ENCODE measurements around the gene DDX55.
"Not testable (repeated sequence)": the region's sequence is repeated elsewhere in the genome, so short reads cannot be mapped to it uniquely, and the experiment has no call there.

DDX55 gene, protein sequence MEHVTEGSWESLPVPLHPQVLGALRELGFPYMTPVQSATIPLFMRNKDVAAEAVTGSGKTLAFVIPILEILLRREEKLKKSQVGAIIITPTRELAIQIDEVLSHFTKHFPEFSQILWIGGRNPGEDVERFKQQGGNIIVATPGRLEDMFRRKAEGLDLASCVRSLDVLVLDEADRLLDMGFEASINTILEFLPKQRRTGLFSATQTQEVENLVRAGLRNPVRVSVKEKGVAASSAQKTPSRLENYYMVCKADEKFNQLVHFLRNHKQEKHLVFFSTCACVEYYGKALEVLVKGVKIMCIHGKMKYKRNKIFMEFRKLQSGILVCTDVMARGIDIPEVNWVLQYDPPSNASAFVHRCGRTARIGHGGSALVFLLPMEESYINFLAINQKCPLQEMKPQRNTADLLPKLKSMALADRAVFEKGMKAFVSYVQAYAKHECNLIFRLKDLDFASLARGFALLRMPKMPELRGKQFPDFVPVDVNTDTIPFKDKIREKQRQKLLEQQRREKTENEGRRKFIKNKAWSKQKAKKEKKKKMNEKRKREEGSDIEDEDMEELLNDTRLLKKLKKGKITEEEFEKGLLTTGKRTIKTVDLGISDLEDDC

DNA sequence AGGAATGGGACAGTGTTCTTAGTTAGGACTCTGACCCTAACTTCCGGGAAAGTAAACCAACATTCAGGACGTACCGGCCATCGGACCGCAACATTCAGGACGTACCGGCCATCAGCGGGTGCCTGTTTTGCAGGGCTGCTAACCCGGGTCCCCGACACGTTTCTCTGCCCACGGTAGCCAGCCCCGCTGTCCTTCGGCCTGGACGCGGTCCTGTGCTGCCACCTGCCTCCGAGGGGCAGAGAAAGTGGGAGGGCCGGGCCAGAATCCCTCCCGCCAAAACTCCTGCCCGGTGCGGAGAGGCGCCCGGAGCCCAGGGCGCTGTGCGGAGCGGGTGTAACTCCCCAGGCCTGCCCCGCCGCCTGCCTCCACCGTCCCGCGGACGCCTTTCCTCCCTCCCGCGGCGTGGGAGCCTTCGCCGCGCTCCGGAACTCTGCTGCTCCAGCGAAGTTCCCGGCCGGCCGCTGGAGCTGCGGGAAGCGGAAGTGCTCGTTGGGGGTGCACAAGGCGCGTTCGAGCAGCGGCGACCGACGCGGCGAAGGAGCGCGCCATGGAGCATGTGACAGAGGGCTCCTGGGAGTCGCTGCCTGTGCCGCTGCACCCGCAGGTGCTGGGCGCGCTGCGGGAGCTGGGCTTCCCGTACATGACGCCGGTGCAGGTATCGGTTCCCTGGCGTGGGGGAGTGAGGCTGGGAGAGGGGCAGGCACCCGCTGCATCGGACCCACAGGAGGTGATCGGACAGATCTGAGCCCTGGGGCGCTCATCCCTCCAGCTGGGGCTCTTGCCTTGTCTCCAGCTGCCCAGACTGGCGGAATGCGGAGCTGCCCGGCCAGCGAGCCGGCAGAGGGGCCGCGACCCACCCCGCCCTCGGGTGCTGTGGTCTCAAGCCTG lies at the start of gene DDX55:
DDX55 (plus strand) TSS at position 498 of the 888 bp plus-strand sequence; CDS start at position 548, 50 bp downstream.
- peak; percentile 84 for DNase-seq (ENCODE audit: low spot score)

DNA sequence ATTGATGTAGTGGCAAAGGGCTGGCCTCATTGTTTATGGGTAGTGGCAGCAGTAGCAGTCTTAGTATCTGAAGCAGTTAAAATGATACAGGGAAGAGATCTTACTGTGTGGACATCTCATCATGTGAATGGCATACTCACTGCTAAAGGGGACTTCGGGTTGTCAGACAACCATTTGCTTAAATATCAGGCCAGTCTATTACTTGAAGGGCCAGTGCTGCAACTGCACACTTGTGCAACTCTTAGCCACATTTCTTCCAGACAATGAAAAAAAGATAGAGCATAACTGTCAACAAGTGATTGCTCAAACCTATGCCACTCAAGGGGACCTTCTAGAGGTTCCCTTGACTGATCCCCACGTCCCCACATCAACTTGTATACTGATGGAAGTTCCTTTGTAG lies 47.8 kb upstream of the DDX55 start:
- DNase-seq (ENCODE audit: low spot score), result not testable (repeated sequence)

DNA sequence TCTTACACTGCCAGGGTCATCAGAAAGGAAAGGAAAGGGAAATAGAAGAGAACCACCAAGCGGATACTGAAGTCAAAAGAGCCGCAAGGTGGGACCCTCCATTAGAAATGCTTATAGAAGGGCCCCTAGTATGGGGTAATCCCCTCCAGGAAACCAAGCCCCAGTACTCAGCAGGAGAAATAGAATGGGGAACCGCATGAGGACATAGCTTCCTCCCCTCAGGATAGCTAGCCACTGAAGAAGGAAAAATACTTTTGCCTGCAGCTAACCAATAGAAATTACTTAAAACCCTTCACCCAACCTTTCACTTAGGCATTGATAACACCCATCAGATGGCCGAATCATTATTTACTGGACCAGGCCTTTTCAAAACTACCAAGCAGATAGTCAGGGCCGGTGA lies 47.1 kb upstream of the DDX55 start:
- DNase-seq (ENCODE audit: low spot score), result not testable (repeated sequence)

DNA sequence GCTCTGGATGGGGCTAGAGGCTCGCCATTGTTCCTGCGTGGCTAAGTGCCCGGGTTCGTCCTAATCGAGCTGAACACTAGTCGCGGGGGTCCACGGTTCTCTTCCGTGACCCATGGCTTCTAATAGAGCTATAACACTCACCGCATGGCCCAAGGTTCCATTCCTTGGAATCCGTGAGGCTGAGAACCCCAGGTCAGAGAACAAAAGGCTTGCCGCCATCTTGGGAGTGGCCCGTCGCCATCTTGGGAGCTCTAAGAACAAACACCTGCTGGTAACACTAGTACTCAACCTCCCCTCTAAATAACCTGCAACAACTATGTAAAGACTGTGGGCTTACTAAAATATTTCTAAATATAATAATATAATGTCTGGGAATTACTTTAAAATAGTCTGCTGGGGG lies 43.4 kb upstream of the DDX55 start:
- not testable (repeated sequence) for DNase-seq (ENCODE audit: low spot score)

DNA sequence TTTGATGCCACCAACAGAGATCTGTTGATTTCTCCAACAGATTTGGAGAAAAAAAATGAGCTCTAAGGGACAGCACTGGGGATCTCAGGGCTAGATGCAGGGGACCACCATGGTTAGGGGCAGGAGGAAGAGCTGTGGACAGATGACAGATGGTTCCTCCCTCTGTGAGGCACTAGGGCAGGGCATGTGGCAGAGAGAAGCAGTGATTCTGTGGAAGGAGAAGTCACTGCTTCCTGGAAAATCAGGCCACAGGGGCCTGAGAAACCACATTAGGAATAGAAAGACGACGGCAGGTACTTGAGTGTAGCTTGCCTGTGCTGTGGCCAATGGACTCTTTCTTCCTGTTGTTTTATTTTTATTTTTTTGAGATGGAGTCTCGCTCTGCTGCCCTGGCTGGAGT lies 42.4 kb upstream of the DDX55 start:
- DNase-seq (ENCODE audit: low spot score), result no peak

DNA sequence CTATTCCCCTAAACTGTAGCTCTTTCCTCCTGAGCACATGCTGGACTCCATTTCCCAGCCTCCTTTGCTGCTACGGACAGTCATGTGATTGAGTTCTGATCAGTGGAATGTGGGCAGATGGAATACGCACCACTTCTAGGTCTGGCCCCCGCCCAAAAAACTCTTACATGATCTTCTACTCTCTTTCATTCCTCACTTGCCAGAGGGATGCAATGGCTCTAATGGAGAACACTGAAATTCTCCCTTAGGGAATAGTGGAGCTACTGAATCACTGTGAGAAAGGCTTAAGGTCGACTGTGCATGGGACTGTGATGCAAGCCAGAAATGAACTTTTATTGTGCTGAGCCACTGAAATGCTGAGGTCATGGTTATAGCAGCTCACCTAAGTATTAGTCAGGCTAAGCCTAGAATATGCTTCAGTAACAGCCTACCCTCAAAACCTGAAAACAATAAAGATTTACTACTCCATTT lies 30.5 kb upstream of the DDX55 start:
- no peak for DNase-seq (ENCODE audit: low spot score)

DNA sequence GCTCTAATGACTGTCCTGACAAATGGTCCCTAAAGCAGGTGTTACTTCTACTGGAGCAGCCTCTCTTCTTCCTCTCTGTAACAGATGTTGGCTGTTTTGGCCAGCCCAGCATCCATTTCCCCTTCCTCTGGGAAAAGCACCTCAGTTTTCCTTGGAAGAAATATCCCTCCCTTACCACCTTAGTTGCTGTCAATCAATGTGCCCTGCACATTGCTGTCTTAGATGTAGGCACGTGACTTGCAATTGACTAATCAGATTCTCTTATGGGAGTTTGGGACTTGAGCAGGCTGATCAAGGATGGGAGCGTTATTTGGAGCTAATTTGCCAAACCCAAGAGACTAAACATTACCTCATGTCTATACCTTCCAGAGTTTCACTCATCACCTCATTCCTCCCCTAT lies 29.5 kb upstream of the DDX55 start:
- no peak for DNase-seq (ENCODE audit: low spot score)

DNA sequence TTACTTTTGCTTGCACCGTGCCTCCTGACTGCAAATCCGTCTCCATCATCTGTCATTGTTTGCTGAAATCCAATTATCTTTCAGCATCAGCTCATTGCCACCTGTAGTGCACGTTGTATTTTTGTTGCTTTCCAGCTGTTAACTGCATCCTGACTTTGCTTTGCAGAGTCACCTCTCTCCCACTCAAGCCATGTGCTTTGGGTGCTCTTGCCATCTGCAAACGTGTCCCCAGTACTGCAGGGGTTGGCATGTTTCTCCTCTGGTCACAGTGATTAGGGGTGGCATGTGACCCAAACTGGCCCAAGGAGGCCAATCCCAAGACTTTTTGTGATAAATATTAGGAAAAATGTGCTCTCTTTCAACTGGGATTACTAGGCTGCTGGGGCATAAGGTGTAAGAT lies 28.0 kb upstream of the DDX55 start:
- DNase-seq (ENCODE audit: low spot score), result no peak

DNA sequence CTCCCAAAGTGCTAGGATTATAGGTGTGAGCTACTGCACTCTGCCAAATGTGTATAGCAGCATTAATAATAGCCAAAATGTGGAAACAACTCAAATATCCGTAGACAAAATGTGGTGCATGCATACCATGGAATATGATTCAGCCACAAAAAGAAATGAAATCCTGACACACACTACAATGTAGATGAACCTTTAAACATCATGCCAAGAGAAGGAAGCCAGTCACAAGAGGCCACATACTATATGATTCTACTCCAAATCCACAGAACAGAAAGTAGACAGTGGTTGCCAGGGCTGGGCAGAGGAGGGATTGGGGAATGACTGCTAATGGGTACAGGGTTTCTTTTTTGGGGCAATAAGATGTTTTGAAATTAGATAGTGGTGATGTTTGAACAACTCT lies 25.3 kb upstream of the DDX55 start:
- no peak for DNase-seq (ENCODE audit: low spot score)

DNA sequence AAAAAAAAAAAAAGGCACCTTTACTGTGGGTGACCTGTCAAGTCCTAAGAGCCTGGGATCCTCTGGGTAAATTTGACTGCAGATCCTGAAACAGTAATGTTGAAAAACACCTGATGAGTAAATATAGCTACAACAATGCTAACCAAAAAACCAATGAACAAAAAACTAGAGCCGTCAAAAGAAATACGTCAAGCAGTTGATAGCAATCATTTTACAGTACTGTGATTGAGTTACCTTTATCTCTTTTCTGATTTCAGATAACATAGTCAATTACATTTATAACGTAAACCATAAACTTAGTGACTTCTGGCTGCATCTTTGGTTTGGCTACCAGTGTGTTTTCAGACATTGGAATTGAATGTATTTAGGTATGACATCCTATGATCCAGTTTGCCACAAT lies 23.7 kb upstream of the DDX55 start:
- no peak for DNase-seq (ENCODE audit: low spot score)

DNA sequence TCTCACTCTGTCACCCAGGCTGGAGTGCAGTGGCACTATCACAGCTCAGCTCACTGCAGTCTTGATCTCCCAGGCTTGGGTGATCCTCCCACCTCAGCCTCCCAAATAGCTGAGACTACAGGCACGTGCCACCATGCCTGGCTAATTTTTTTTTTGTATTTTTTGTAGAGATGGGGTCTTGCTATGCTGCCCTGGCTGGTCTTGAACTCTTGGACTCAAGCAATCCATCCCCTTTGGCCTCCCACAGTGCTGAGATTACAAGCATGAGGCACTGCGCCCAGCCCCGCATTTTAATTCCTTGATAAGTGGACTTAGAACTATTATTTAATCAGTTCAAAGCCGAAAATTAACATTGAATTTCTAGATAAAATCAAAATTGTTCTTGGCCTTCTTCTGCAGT lies 23.1 kb upstream of the DDX55 start:
- DNase-seq (ENCODE audit: low spot score), result not testable (repeated sequence)

DNA sequence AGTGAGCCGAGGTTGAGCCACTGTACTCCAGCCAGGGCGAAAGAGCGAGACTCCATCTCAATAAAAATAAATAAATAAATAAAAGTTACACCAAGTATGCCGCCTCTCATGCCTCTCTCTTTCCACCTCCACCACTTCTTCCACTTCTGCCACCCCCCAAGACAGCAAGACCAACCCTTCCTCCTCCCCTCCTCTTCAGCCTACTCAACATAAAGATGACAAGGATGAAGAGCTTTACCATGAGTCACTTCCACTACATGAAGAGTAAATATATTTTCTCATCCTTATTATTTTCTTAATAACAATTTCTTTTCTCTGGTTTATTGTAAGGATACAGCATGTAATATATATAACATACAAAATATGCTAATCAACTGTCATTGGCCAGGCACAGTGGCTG lies 21.1 kb upstream of the DDX55 start:
- DNase-seq (ENCODE audit: low spot score), result no peak

DNA sequence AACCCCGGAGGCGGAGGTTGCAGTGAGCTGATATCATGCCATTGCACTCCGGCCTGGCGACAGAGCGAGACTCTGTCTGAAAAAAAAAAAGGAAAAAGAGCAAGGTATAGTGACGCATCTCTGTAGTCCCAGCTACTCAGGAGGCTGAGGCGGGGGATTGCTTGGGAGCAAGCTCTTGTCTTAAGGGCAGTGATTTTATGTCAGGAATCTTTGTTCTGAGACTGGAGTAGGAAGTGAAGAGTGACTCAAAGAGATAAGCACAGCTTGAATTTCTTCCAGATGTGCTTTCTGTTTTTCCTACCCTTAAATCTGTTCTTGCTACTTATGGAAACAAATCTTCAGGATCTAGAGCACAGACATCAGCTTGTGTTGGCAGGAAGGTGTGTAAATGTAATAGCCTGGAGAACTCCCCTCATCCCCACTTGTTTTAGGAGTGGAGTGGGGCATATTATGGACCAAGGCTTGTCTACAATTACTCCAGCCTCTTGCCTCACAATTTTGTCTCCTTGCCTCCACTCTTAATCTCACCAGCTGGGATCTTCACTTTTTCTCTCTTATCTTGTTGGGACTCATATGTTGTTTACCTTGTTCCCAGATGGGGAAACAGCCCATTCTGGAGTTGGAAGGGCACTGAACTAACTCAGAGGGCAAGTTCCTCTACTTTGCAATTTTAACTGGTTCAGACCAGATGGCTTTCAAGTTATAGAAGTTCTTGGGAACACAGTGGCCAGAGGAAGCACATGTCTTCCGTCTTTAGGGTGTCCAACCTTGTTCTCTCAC lies 10.0 kb upstream of the DDX55 start:
- DNase-seq (ENCODE audit: low spot score), result no peak

DNA sequence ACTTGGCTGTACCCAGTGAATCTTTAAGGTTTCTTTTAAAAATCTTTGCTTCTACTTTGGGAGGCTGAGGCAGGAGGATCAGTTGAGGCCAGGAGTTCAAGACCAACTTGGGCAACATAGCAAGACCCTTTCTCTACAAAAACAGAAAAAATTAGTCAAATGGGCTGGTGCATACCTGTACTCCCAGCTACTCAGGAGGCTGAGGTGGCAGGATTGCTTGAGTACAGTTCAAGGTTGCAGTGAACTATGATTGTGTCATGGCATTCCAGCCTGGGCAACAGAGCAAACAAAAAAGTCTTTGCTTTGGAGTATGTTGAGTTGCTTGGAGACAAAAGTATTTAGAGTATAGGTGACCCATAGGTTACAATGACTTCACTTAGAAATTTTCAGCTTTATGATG lies 6.2 kb upstream of the DDX55 start:
- DNase-seq (ENCODE audit: low spot score), result no peak

DNA sequence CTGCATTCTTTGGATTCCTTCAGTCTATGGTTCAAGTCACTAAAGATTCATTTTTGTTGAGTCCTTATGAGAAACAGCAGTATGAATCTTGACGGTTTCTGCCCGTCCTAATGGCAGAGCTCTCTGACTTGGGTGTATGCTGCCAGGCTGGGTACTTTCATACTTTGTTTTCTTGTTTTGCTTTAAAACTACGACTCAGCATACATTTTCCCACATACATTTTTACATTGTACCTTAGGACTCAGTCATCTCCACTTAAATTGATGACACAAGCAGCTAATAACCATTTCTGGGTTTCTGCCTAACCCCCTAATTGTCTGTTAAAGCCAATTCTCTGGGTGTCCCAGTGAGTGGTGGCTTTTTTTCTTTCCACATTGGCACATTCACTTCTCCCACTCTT lies 4.8 kb upstream of the DDX55 start:
- DNase-seq (ENCODE audit: low spot score), result no peak

DNA sequence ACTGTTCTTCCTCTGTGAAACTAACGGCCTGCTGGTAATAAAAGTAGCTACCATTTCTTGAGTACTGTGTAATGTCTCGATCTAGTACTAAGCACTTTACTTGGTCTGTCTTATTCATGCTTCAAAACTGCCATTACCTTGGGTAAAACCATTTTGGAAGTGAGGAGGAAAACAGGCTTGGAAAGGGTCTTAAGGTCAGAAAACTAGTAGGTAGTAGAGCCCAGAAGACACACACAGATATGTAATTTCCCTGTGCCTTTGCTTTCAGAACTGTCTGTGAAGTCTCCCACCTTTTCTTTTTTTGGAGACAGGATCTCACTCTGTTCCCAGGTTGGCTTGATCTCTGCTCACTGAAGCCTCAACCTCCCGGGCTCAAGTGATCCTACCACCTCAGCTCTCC lies 3.4 kb upstream of the DDX55 start:
- DNase-seq (ENCODE audit: low spot score), result no peak

DNA sequence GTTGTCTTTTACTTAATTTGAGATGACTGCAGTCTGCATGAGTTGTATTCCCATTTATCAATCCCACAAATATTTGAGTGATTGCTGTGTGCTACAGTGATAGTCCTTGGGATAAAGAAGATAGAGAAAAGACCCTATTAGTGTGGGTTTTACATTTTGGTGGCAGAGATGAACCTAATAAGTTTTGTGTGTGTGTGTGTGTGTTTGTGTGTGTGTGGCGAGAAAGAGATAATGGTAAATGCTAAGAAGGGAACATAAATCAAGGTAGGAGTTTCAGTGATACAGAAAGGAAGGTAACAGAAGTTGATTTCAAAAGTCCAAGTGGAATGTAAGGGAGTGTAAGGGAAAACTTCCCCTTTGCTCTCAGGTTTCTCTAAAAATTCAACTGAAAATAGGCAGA lies 2.6 kb upstream of the DDX55 start:
- DNase-seq (ENCODE audit: low spot score), result no peak

DNA sequence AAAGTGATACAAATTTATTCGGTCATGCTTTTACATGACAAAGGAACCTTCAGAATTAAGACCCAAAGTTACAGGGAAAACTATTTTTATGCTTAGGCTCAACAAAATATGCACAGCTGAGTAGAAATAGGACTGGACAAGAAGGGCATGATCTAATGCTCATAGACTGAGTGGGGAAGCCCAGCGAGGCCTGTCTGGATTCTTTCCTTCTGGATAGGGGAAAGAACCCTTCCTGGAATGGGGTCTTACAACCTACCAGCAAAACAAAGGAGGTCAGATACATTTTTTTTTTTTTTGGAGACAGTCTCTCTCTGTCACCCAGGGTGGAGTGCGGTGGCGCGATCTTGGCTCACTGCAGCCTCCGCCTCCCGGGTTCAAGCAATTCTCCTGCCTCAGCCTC lies 2.2 kb upstream of the DDX55 start:
- DNase-seq (ENCODE audit: low spot score), result no peak

DNA sequence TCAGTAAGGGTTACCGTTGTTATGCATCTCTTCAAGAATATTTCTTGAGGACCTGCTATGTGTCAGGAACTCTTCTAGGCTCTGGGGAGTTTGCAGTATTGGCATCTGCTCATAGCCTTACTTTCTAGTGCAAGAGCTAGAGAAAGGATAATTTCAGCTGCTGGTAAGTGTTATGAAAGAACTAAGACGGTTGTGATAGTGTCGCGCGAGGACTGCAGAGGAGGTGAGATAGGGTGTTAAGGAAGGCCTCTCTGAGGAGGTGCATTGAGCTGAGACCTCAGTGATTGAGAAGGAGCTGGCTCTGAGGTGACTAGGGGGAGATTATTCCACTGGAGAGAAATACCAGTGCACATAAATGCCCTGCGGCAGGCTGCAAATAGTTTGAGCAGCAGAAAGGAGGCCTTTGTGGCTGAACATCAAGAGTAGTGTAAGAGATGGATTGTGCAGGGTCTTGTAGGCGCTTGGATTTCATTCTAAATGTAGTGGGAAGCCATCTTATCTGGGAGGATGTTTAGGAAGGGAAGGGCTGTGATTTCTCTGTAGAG lies 824 bp downstream of the DDX55 start:
- no peak for DNase-seq (ENCODE audit: low spot score)

DNA sequence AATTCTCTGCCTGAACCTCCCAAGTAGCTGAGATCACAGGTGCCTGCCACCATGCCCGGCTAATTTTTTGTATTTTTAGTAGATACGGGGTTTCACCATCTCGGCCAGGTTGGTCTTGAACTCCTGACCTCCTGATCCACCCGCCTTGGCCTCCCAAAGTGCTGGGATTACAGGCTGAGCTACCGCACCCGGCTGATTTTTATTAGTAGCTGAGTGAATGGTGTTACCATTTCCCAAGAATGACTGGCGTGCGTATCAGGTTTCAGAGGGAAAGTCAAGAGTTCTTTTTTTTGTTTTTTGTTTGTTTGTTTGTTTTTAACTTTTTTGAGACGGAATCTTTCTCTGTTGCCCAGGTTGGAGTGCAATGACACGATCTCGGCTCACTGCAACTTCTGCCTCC lies 1.6 kb downstream of the DDX55 start:
- not testable (repeated sequence) for DNase-seq (ENCODE audit: low spot score)

DNA sequence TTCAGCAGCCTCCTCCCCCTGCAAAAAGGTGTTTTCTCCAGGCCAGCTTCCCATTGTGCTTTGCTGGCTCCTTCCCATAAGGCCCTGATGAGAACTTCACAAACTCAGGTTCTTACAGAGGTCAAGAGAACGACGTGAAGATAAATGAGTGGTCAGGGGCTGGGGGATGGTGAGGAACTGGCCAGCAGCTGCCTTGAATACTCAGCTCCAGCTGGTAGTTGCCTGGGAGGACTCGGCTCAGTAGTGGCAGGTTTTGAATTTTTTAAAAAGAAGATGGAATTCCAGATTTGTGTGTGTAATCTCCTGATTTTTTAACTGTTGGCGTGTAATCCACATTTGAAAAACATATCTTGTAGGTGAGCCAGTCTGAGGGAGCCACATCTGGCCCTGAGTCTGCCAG lies 5.9 kb downstream of the DDX55 start:
- DNase-seq (ENCODE audit: low spot score), result no peak

DNA sequence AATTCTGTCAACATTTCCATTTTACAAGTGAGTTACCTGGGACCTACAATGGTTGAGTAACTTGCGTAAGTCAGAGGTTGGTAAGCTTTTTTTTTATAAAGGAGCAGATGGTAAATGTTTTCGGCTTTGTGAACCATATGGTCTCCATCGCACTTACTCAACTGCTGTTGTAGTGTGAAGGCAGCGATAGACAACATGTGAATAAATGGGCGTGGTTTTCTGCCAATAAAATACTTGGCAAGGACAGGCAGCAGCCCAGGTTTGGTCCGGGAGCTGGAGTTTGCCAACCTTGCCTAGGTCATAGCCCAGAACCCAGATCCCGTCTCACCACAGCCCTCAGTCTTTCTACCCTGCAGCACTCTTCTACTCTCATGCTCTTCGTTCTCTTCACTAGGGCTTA lies 6.3 kb downstream of the DDX55 start:
- no peak for DNase-seq (ENCODE audit: low spot score)

Data from CD4-positive, alpha-beta T cell treated with Interleukin-15 for 4 hours (primary cell).